Right lobe of liver (tissue), 6 donors: ENCODE data around the gene FUBP3. TPM values are rescaled to one million over a fixed set of nuclear protein-coding genes. Genes with fewer than 3 reads are reported as not detected.

Source experiments
- ATAC-seq, 4 donors: fragments of 200-7000 bp; cut with Tn5 transposase; one replicate each; pipeline ENCODE4 v1.9.1; 2020; ENCODE audit warnings: mild to moderate bottlenecking in 4 of 4, moderate library complexity in 4 of 4
- DNase-seq, 3 donors: peaks; one replicate each; pipeline ENCODE4 v3.0.0-alpha.2; 2020
- H3K27ac ChIP-seq, 3 donors: fragments of 200-600 bp; one replicate each; pipeline ENCODE4 v1.8.0; 2022
- H3K27me3 ChIP-seq, 2 donors: fragments of 200-600 bp; one replicate each; pipeline ENCODE4 v1.8.0; 2022
- H3K36me3 ChIP-seq, 4 donors: fragments of 200-600 bp; sonication (generic) in 1 of 4; one replicate each; pipeline versions ENCODE4 v1.5.1 to v1.8.0; 2017 to 2022; ENCODE audit warnings: control low read depth in 1 of 4
- H3K4me1 ChIP-seq, 4 donors: fragments of 200-600 bp; sonication (generic) in 1 of 4; one replicate each; pipeline versions ENCODE4 v1.5.1 to v1.8.0; 2017 to 2022; ENCODE audit warnings: control low read depth in 1 of 4
- H3K4me3 ChIP-seq, 3 donors: fragments of 200-600 bp; one replicate each; pipeline ENCODE4 v1.8.0; 2022
- H3K9me3 ChIP-seq, 4 donors: fragments of 200-600 bp; sonication (generic) in 1 of 4; one replicate each; pipeline versions ENCODE4 v1.5.1 to v1.8.0; 2017 to 2022; ENCODE audit warnings: control low read depth in 1 of 4
- CTCF ChIP-seq, 4 donors: fragments of 200-600 bp in 3 of 4; fragments of 450-650 bp in 1 of 4; IDR thresholded peaks; one replicate each; pipeline versions ENCODE4 v1.5.1 to v1.8.0; 2016 to 2022; ENCODE audit warnings: antibody characterized with exemption in 4 of 4, mild to moderate bottlenecking in 2 of 4
- POLR2A ChIP-seq: fragments of 450-650 bp; IDR thresholded peaks from one replicate; pipeline ENCODE4 v1.6.1; 2017; ENCODE audit warnings: antibody characterized with exemption, mild to moderate bottlenecking
- WGBS: methylation state at CpG from one replicate; pipeline ENCODE4 v1.1.6; 2018; ENCODE audit warnings: low coverage, low lambda C conversion rate; ENCODE audit not compliant: insufficient coverage; ENCODE audit errors: missing lambda C conversion rate; 5-methylcytosine and 5-hydroxymethylcytosine counted together
- intact Hi-C, 2 donors: fragments of 100-400 bp; cut with DNase I; formaldehyde crosslinking; loops; one replicate each; pipeline versions ENCODE4 v1.11.2 to v1.14.1; 2022
- long read RNA-seq: library from polyadenylated mRNA; unstranded; transcript quantifications from one replicate; pipeline ENCODE4 v2.0.0, GENCODE V29; 2019
- total RNA-seq, 6 experiments: library from RNA; depleted of rRNA in 2 of 6; stranded (reverse); fragments of >200 nt in 2 of 6; fragmentation: NEBNext Ultra II Directional in 3 of 6; extraction: Animal tissue kit (Norgen Biotek cat#: 25700) in 3 of 6; gene quantifications; one replicate each; pipeline versions ENCODE4 v1.1.0 to v1.2.4, GENCODE V29; 2016 to 2023
- donor health status: DM: no; HTN: yes; CAD: no.
- donor health status: DM: no; HTN: no; CAD: no.
- donor health status: DM: no; HTN: no; CAD: no.
- donor health status: DM: no; HTN: yes; CAD: no.
- donor health status: DM: no; HTN: yes; CAD: no.

Gene FUBP3
- total RNA-seq, result 10 to 100 TPM; 21.3 to 35.7 (median 25.2) TPM
- long read RNA-seq, partial matches to known transcripts, result 0 of 3 reads
- long read RNA-seq, other reads (novel, unspliced or antisense), result 0 of 3 reads

GRCh38 chr9:130578865-130579737, at the start of gene FUBP3:
Gene FUBP3 (plus strand): TSS chr9:130579577. CDS start chr9:130579681, 104 bp downstream.
- peak; percentile 96 to 97 (median 96) for ATAC-seq
- TF ChIP-seq POLR2A (peak; percentile 92), CTCF (IDR thresholded peaks at IDR 0.05) (no peak)
- intact Hi-C loops, result no loop called here
- H3K36me3 ChIP-seq, result peaks cover 0 to 2% (median 0%) of the 10 kb centered on the region in 4 donors
- peak within 1 kb of the TSS; percentile 79 to 84 (median 81) for H3K27ac ChIP-seq
- peak; percentile 94 to 96 (median 96) for DNase-seq
- peak within 1 kb of the TSS; percentile 96 to 100 (median 99) for H3K4me3 ChIP-seq
- peaks cover 0 to 40% (median 12%) of the 10 kb centered on the region in 4 donors for H3K4me1 ChIP-seq
- no peaks in the 10 kb centered on the region for H3K9me3 ChIP-seq
- WGBS, result 0% methylated on average over 10 of the region's 74 CpGs
- H3K27me3 ChIP-seq, result no peaks in the 10 kb centered on the region

DNA sequence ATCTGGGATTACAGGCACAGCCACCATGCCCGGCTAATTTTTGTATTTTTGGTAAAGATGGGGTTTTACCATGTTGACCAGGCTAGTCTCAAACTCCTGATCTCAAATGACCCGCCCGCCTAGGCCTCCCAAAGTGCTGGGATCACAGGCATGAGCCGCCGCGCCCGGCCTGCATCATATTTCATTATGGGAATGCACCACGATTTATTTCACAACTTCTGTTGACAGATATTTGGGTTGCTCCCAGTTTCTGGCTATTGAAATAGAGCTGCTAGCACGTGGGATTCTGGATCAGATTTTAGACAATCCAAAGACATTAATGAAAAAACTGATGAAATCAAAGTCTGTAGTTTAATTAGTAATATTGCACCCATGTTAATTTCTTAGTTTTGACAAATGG, 48.4 kb upstream of the FUBP3 start:
- WGBS, result 30% methylated on average over 9 of the region's 9 CpGs
- Histone ChIP-seq H3K4me1 (peaks cover 0 to 36% (median 11%) of the 10 kb centered on the region in 4 donors), H3K9me3 (no peaks in the 10 kb centered on the region), H3K4me3 (no peak overlapping the region), H3K27ac (peak overlapping the region in 2 of 3 donors; percentile 33 to 37), H3K36me3 (no peaks in the 10 kb centered on the region), H3K27me3 (no peaks in the 10 kb centered on the region)
- ATAC-seq (peak; percentile 40 to 71 (median 54)), DNase-seq (peak; percentile 67 to 76 (median 74))
- intact Hi-C loops, result no loop called here
- TF ChIP-seq CTCF (IDR thresholded peaks at IDR 0.05) (no peak), POLR2A (no peak)

DNA sequence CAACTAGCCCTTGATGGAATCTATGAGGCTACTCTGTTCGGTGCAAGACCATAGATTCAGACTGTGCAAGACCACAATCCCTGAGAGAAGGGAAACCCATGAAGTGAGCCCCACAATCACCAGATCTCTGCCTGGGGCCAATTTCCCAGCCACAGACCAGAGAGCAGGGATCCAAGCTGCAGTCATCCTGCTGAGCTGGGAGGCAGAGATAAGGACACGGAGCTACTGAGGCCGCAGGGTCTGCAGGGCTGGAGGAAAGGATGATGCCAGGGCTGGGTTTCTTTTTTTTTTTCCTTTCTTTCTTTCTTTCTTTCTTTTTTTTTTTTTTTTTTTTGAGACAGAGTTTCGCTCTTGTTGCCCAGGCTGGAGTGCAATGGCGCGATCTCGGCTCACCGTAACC, 47.7 kb upstream of the FUBP3 start:
- intact Hi-C loops, result no loop called here
- H3K27ac ChIP-seq, result peak overlapping the region in 2 of 3 donors; percentile 33 to 37
- H3K4me3 ChIP-seq, result no peak overlapping the region
- peaks cover 0 to 30% (median 10%) of the 10 kb centered on the region in 4 donors for H3K4me1 ChIP-seq
- H3K9me3 ChIP-seq, result no peaks in the 10 kb centered on the region
- ATAC-seq, result no peak
- no peaks in the 10 kb centered on the region for H3K36me3 ChIP-seq
- WGBS, result 94% methylated on average over 7 of the region's 8 CpGs
- DNase-seq, result no peak
- TF ChIP-seq POLR2A, result no peak
- no peak for TF ChIP-seq CTCF (IDR thresholded peaks at IDR 0.05)
- H3K27me3 ChIP-seq, result no peaks in the 10 kb centered on the region

DNA sequence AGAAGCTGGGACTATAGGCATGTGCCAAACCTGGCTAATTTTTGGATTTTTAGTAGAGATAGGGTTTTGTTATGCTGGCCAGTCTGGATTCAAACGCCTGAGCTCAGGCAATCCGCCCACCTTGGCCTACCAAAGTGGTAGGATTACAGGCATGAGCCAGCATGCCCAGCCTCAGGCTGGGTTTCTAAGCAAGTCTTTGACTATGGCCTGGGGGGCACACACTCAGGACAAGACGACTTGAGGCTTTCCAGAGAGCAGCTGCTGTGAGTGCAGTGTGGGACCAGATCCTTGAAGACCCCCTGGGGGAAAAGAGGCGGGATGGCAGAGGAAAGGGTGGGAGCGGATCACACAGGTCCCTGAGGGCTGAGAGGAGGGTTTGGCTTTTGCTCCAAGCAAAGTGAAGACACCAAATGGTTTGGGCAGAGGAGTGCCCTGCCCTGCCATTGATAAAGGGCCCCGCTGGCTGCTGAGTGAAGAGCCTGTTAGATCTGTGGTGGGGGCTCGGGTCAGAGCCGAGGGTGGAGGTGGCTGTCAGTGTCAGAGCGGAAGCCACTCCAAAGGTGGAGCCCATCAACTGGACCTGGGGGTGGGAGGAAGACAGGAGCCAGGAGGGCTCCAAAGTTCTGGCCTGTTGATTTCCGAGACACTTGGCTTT, 46.8 kb upstream of the FUBP3 start:
- H3K9me3 ChIP-seq, result no peaks in the 10 kb centered on the region
- H3K4me1 ChIP-seq, result peaks cover 0 to 21% (median 5%) of the 10 kb centered on the region in 4 donors
- no peaks in the 10 kb centered on the region for H3K27me3 ChIP-seq
- TF ChIP-seq CTCF (IDR thresholded peaks at IDR 0.05) (no peak), POLR2A (no peak)
- H3K36me3 ChIP-seq, result no peaks in the 10 kb centered on the region
- WGBS, result 79% methylated on average over 2 of the region's 10 CpGs
- H3K27ac ChIP-seq, result no peak overlapping the region
- no peak overlapping the region for H3K4me3 ChIP-seq
- no peak for ATAC-seq
- no peak for DNase-seq
- intact Hi-C loops, result no loop called here
